HEK293T (cell line): ENCODE results near the gene HPRT1.

Experiments used
- ARNT ChIP-seq: fragments of 450-650 bp; IDR thresholded peaks from 2 replicates; pipeline ENCODE4 v1.6.1; 2017; ENCODE audit warnings: mild to moderate bottlenecking
- BHLHE40 ChIP-seq: fragments of 450-650 bp; IDR thresholded peaks from 2 replicates; pipeline ENCODE4 v1.6.1; 2016; ENCODE audit warnings: mild to moderate bottlenecking, moderate library complexity, borderline replicate concordance
- CTBP1 ChIP-seq: fragments of 450-650 bp; IDR thresholded peaks from 2 replicates; pipeline ENCODE4 v1.6.1; 2016; ENCODE audit warnings: borderline replicate concordance
- ELF4 ChIP-seq: fragments of 450-650 bp; IDR thresholded peaks from 2 replicates; pipeline ENCODE4 v1.6.1; 2017; ENCODE audit warnings: antibody characterized with exemption
- FOXA1 ChIP-seq: fragments of 450-650 bp; IDR thresholded peaks from 2 replicates; pipeline ENCODE4 v1.6.1; 2016; ENCODE audit warnings: mild to moderate bottlenecking
- FOXM1 ChIP-seq: fragments of 450-650 bp; IDR thresholded peaks from 2 replicates; pipeline ENCODE4 v1.6.1; 2017; ENCODE audit warnings: mild to moderate bottlenecking, borderline replicate concordance
- HDGF ChIP-seq: fragments of 450-650 bp; IDR thresholded peaks from 2 replicates; pipeline ENCODE4 v1.6.1; 2017; ENCODE audit warnings: antibody characterized with exemption, borderline replicate concordance
- L3MBTL2 ChIP-seq: fragments of 450-650 bp; conservative IDR thresholded peaks from 2 replicates; pipeline ENCODE4 v1.6.1; 2016; ENCODE audit warnings: mild to moderate bottlenecking
- LEF1 ChIP-seq: fragments of 450-650 bp; IDR thresholded peaks from 2 replicates; pipeline ENCODE4 v1.6.1; 2017; ENCODE audit warnings: mild to moderate bottlenecking, borderline replicate concordance
- NFRKB ChIP-seq: fragments of 450-650 bp; IDR thresholded peaks from 2 replicates; pipeline ENCODE4 v1.6.1; 2016; ENCODE audit warnings: mild to moderate bottlenecking, moderate library complexity
- PKNOX1 ChIP-seq: fragments of 450-650 bp; IDR thresholded peaks from 2 replicates; pipeline ENCODE4 v1.6.1; 2016
- SP1 ChIP-seq: fragments of 450-650 bp; IDR thresholded peaks from 2 replicates; pipeline ENCODE4 v1.6.1; 2017
- TARDBP ChIP-seq: fragments of 450-650 bp; IDR thresholded peaks from 2 replicates; pipeline ENCODE4 v1.6.1; 2016
- ZNF384 ChIP-seq: fragments of 450-650 bp; IDR thresholded peaks from 2 replicates; pipeline ENCODE4 v1.6.1; 2016

GRCh38 chrX:134444681-134445080 lies 15.3 kb upstream of the HPRT1 start:
- TF ChIP-seq CTBP1 (no peak), ZNF384 (no peak), PKNOX1 (no peak), TARDBP (no peak), L3MBTL2 (no peak), FOXA1 (no peak), ELF4 (no peak), BHLHE40 (no peak), FOXM1 (no peak), ARNT (no peak), NFRKB (no peak), LEF1 (no peak), SP1 (no peak), HDGF (no peak)
